Activated CD8-positive, alpha-beta memory T cell treated with anti-CD3 and anti-CD28 coated beads, Interleukin-2, amount 10 ng/mL, durations not matched to agents 7 days and 5 days (primary cell): ENCODE measurements around the gene FAM3A. TPM values are rescaled to one million over a fixed set of nuclear protein-coding genes. Genes with fewer than 3 reads are reported as not detected.
A peak's percentile ranks its signal among the peaks of the same experiment; 100 is the strongest.

ENCODE experiments used
- ATAC-seq: fragments of 150-1000 bp; cut with Tn5 transposase; one replicate; pipeline ENCODE4 v1.10.0; 2021; ENCODE audit warnings: moderate library complexity
- CTCF ChIA-PET: fragments of 350-600 bp; sonication (Branson Sonifier 250); formaldehyde crosslinking; loops from one replicate; lab custom pipeline; 2021; ENCODE audit warnings: antibody characterized with exemption; lab: Charles Lee
- DNase-seq: peaks from one replicate; pipeline ENCODE4 v3.0.0-alpha.2; 2020
- H3K27ac Mint-ChIP-seq: one replicate; pipeline ENCODE4 v1.8.0; 2021; ENCODE audit warnings: mild to moderate bottlenecking, mixed read lengths
- H3K27me3 Mint-ChIP-seq: one replicate; pipeline ENCODE4 v1.8.0; 2021; ENCODE audit warnings: mixed read lengths
- H3K36me3 Mint-ChIP-seq: one replicate; pipeline ENCODE4 v1.8.0; 2021; ENCODE audit warnings: mild to moderate bottlenecking, mixed read lengths
- H3K4me1 Mint-ChIP-seq: one replicate; pipeline ENCODE4 v1.8.0; 2021; ENCODE audit warnings: mixed read lengths
- H3K4me3 Mint-ChIP-seq: one replicate; pipeline ENCODE4 v1.8.0; 2021; ENCODE audit warnings: mild to moderate bottlenecking, moderate library complexity, mixed read lengths
- H3K9me3 Mint-ChIP-seq: one replicate; pipeline ENCODE4 v1.8.0; 2022; ENCODE audit warnings: low read depth, mixed read lengths
- total RNA-seq, 2 experiments: library from RNA; stranded (reverse); gene quantifications; one replicate each; pipeline ENCODE4 v1.2.3, GENCODE V29; 2021

FAM3A gene
- total RNA-seq, 2 experiments from 2014 or later, result 21.5 to 31.7 TPM

GRCh38 chrX:154478728-154479622, 37.1 kb downstream of the FAM3A start, which contains the start of gene LAGE3:
LAGE3 (minus strand) TSS chrX:154479281; CDS start chrX:154478915, 366 bp downstream.
- CTCF ChIA-PET, result interaction anchor here (1.0 kb wide), 1 partner anchor 48 kb away, joined by 4 read pairs; no protein-coding TSS in a partner anchor
- peak; percentile 95 for DNase-seq
- Mint-ChIP-seq H3K27me3 (no peaks in the 10 kb centered on the region), H3K27ac (peak within 1 kb of the TSS; percentile 85), H3K9me3 (no peaks in the 10 kb centered on the region), H3K4me3 (peak within 1 kb of the TSS; percentile 77), H3K36me3 (peaks cover 4% of the 10 kb centered on the region), H3K4me1 (peaks cover 30% of the 10 kb centered on the region)
- ATAC-seq, result peak; percentile 96

GRCh38 chrX:154477891-154478477, 38.0 kb downstream of the FAM3A start:
- no peaks in the 10 kb centered on the region for H3K9me3 Mint-ChIP-seq
- CTCF ChIA-PET, result interaction anchor here (1.0 to 1.6 kb wide), 2 partner anchors 19 to 49 kb away, joined by 4 read pairs; partner anchors contain the start of gene PLXNA3
- H3K27ac Mint-ChIP-seq, result peak overlapping the region; percentile 76
- H3K36me3 Mint-ChIP-seq, result peaks cover 2% of the 10 kb centered on the region
- DNase-seq (no peak), ATAC-seq (no peak)
- peaks cover 29% of the 10 kb centered on the region for H3K4me1 Mint-ChIP-seq
- peak overlapping the region; percentile 77 for H3K4me3 Mint-ChIP-seq
- no peaks in the 10 kb centered on the region for H3K27me3 Mint-ChIP-seq

GRCh38 chrX:154476821-154477220, 39.2 kb downstream of the FAM3A start:
- Mint-ChIP-seq H3K9me3 (no peaks in the 10 kb centered on the region), H3K27me3 (no peaks in the 10 kb centered on the region), H3K27ac (no peak overlapping the region), H3K4me3 (no peak overlapping the region), H3K4me1 (peaks cover 26% of the 10 kb centered on the region), H3K36me3 (peaks cover 2% of the 10 kb centered on the region)
- no peak for DNase-seq
- ATAC-seq, result no peak
- CTCF ChIA-PET, result interaction anchor here (1.4 to 1.6 kb wide), 2 partner anchors 15 to 18 kb away, joined by 4 to 5 read pairs; partner anchors contain the start of gene PLXNA3

- Mint-ChIP-seq H3K9me3 (no peaks in the 10 kb centered on the region), H3K4me1 (peaks cover 23% of the 10 kb centered on the region), H3K4me3 (no peak overlapping the region), H3K36me3 (peaks cover 5% of the 10 kb centered on the region), H3K27me3 (no peaks in the 10 kb centered on the region), H3K27ac (peak overlapping the region; percentile 38)
- CTCF ChIA-PET, result no interaction called here
- ATAC-seq, result no peak
- DNase-seq, result no peak
Observed at GRCh38 chrX:154473683-154474082, 42.3 kb downstream of the FAM3A start.

GRCh38 chrX:154472685-154473632, 43.1 kb downstream of the FAM3A start:
- no peaks in the 10 kb centered on the region for H3K27me3 Mint-ChIP-seq
- peaks cover 5% of the 10 kb centered on the region for H3K36me3 Mint-ChIP-seq
- H3K27ac Mint-ChIP-seq, result peak overlapping the region; percentile 38
- CTCF ChIA-PET, result no interaction called here
- H3K4me3 Mint-ChIP-seq, result no peak overlapping the region
- peaks cover 18% of the 10 kb centered on the region for H3K4me1 Mint-ChIP-seq
- DNase-seq (no peak), ATAC-seq (no peak)
- no peaks in the 10 kb centered on the region for H3K9me3 Mint-ChIP-seq

- no peak overlapping the region for H3K4me3 Mint-ChIP-seq
- no peak overlapping the region for H3K27ac Mint-ChIP-seq
- no peaks in the 10 kb centered on the region for H3K27me3 Mint-ChIP-seq
- no peak for DNase-seq
- H3K36me3 Mint-ChIP-seq, result peaks cover 5% of the 10 kb centered on the region
- H3K9me3 Mint-ChIP-seq, result no peaks in the 10 kb centered on the region
- peaks cover 10% of the 10 kb centered on the region for H3K4me1 Mint-ChIP-seq
- CTCF ChIA-PET, result no interaction called here
- no peak for ATAC-seq
Observed at GRCh38 chrX:154471839-154472684, 44.0 kb downstream of the FAM3A start.

GRCh38 chrX:154470914-154471568, 45.0 kb downstream of the FAM3A start:
- no peak overlapping the region for H3K27ac Mint-ChIP-seq
- H3K27me3 Mint-ChIP-seq, result no peaks in the 10 kb centered on the region
- peaks cover 5% of the 10 kb centered on the region for H3K36me3 Mint-ChIP-seq
- H3K4me1 Mint-ChIP-seq, result peaks cover 4% of the 10 kb centered on the region
- no peak overlapping the region for H3K4me3 Mint-ChIP-seq
- H3K9me3 Mint-ChIP-seq, result no peaks in the 10 kb centered on the region
- ATAC-seq (no peak), DNase-seq (no peak)
- CTCF ChIA-PET, result no interaction called here

GRCh38 chrX:154470434-154470833, 45.6 kb downstream of the FAM3A start:
- no peak for ATAC-seq
- Mint-ChIP-seq H3K36me3 (peaks cover 3% of the 10 kb centered on the region), H3K27ac (no peak overlapping the region), H3K9me3 (no peaks in the 10 kb centered on the region), H3K4me1 (peaks cover 2% of the 10 kb centered on the region), H3K4me3 (no peak overlapping the region), H3K27me3 (no peaks in the 10 kb centered on the region)
- CTCF ChIA-PET, result no interaction called here
- DNase-seq, result no peak

GRCh38 chrX:154469880-154470279, 46.2 kb downstream of the FAM3A start:
- Mint-ChIP-seq H3K27ac (no peak overlapping the region), H3K9me3 (no peaks in the 10 kb centered on the region), H3K4me3 (no peak overlapping the region), H3K27me3 (no peaks in the 10 kb centered on the region), H3K36me3 (peaks cover 3% of the 10 kb centered on the region), H3K4me1 (no peaks in the 10 kb centered on the region)
- no peak for DNase-seq
- no peak for ATAC-seq
- CTCF ChIA-PET, result no interaction called here

GRCh38 chrX:154469114-154469513, 46.9 kb downstream of the FAM3A start:
- Mint-ChIP-seq H3K36me3 (peaks cover 3% of the 10 kb centered on the region), H3K4me3 (no peak overlapping the region), H3K9me3 (no peaks in the 10 kb centered on the region), H3K27me3 (no peaks in the 10 kb centered on the region), H3K27ac (no peak overlapping the region), H3K4me1 (no peaks in the 10 kb centered on the region)
- DNase-seq (no peak), ATAC-seq (no peak)
- CTCF ChIA-PET, result no interaction called here

GRCh38 chrX:154468217-154468616, 47.8 kb downstream of the FAM3A start:
- Mint-ChIP-seq H3K27me3 (no peaks in the 10 kb centered on the region), H3K27ac (no peak overlapping the region), H3K9me3 (no peaks in the 10 kb centered on the region), H3K4me3 (no peak overlapping the region), H3K36me3 (peaks cover 3% of the 10 kb centered on the region), H3K4me1 (no peaks in the 10 kb centered on the region)
- ATAC-seq (no peak), DNase-seq (no peak)
- CTCF ChIA-PET, result no interaction called here

- Mint-ChIP-seq H3K27me3 (no peaks in the 10 kb centered on the region), H3K9me3 (no peaks in the 10 kb centered on the region), H3K4me3 (no peak overlapping the region), H3K36me3 (peaks cover 3% of the 10 kb centered on the region), H3K4me1 (no peaks in the 10 kb centered on the region), H3K27ac (no peak overlapping the region)
- ATAC-seq (no peak), DNase-seq (no peak)
- CTCF ChIA-PET, result no interaction called here
Observed at GRCh38 chrX:154467556-154467955, 48.5 kb downstream of the FAM3A start.
